Astrocyte (in vitro differentiated cells and primary cell): ENCODE data around the gene ICE1. TPM values are rescaled to one million over a fixed set of nuclear protein-coding genes. Genes with fewer than 3 reads are reported as not detected.

Source experiments
- DNase-seq: peaks from one replicate; pipeline ENCODE4 v3.0.0-alpha.2; 2010; ENCODE audit warnings: low read depth
- FAIRE-seq: peaks from 2 replicates; lab custom pipeline; 2011; peaks lifted over from hg19 to GRCh38; lab: Jason Lieb, UNC
- H2AFZ ChIP-seq: 2 replicates; pipeline ENCODE4 v1.6.0; 2012; ENCODE audit warnings: low read depth, low read length, inconsistent platforms
- H3K27ac ChIP-seq: 2 replicates; pipeline ENCODE4 v1.5.1; 2011; ENCODE audit warnings: low read depth, low read length, inconsistent platforms
- H3K27me3 ChIP-seq: 2 replicates; pipeline ENCODE4 v1.6.0; 2011; ENCODE audit warnings: low read length, inconsistent platforms; ENCODE audit not compliant: insufficient read depth
- H3K36me3 ChIP-seq: 2 replicates; pipeline ENCODE4 v1.5.1; 2011; ENCODE audit warnings: low read length, inconsistent platforms; ENCODE audit not compliant: insufficient read depth
- H3K4me1 ChIP-seq: 2 replicates; pipeline ENCODE4 v1.5.1; 2011; ENCODE audit warnings: low read length, inconsistent platforms; ENCODE audit not compliant: insufficient read depth
- H3K4me2 ChIP-seq: 2 replicates; pipeline ENCODE4 v1.6.0; 2012; ENCODE audit warnings: low read length, inconsistent platforms
- H3K4me3 ChIP-seq: 2 replicates; pipeline ENCODE4 v1.5.1; 2011; ENCODE audit warnings: low read depth, mild to moderate bottlenecking, low read length, inconsistent platforms; ENCODE audit not compliant: insufficient read depth
- H3K79me2 ChIP-seq: 2 replicates; pipeline ENCODE4 v1.6.0; 2012; ENCODE audit warnings: mild to moderate bottlenecking, low read length, inconsistent platforms; ENCODE audit not compliant: insufficient read depth
- H3K9ac ChIP-seq: 2 replicates; pipeline ENCODE4 v1.6.0; 2012; ENCODE audit warnings: mild to moderate bottlenecking, low read length, inconsistent platforms
- H3K9me3 ChIP-seq: 2 replicates; pipeline ENCODE4 v1.5.1; 2012; ENCODE audit warnings: low read depth, mild to moderate bottlenecking, low read length, inconsistent platforms; ENCODE audit not compliant: insufficient read depth
- H4K20me1 ChIP-seq: 2 replicates; pipeline ENCODE4 v1.6.0; 2012; ENCODE audit warnings: low read length, inconsistent platforms; ENCODE audit not compliant: insufficient read depth
- H3K27ac Mint-ChIP-seq: one replicate; pipeline ENCODE4 v1.8.0; 2021; ENCODE audit warnings: mild to moderate bottlenecking, mixed read lengths; ENCODE audit not compliant: unreplicated experiment
- H3K27me3 Mint-ChIP-seq: one replicate; pipeline ENCODE4 v1.8.0; 2021; ENCODE audit warnings: low read depth, mixed read lengths; ENCODE audit not compliant: unreplicated experiment
- H3K36me3 Mint-ChIP-seq: one replicate; pipeline ENCODE4 v1.8.0; 2021; ENCODE audit warnings: low read depth, mixed read lengths; ENCODE audit not compliant: unreplicated experiment
- H3K4me1 Mint-ChIP-seq: one replicate; pipeline ENCODE4 v1.8.0; 2021; ENCODE audit warnings: low read depth, mixed read lengths; ENCODE audit not compliant: unreplicated experiment
- H3K4me3 Mint-ChIP-seq: one replicate; pipeline ENCODE4 v1.8.0; 2021; ENCODE audit warnings: mild to moderate bottlenecking, moderate library complexity, mixed read lengths; ENCODE audit not compliant: unreplicated experiment
- H3K9me3 Mint-ChIP-seq: one replicate; pipeline ENCODE4 v1.8.0; 2021; ENCODE audit warnings: mild to moderate bottlenecking, mixed read lengths; ENCODE audit not compliant: unreplicated experiment
- EZH2 ChIP-seq: IDR thresholded peaks from 2 replicates; pipeline ENCODE4 v1.6.1; 2012; ENCODE audit warnings: mild to moderate bottlenecking, low read length, inconsistent platforms; ENCODE audit not compliant: insufficient read depth
- total RNA-seq: library from RNA; stranded (reverse); gene quantifications from 2 replicates; pipeline ENCODE4 v1.2.1, GENCODE V29; 2021
- TF ChIP-seq, protein P1 (sequence below): IDR thresholded peaks from 2 replicates; pipeline ENCODE4 v1.5.1; 2011; ENCODE audit warnings: low read depth, mild to moderate bottlenecking, inconsistent platforms, low read length, moderate library complexity; ENCODE audit not compliant: insufficient read depth

ICE1 gene
- total RNA-seq, 1 donor from 2014 or later: 40.3 TPM

DNA sequence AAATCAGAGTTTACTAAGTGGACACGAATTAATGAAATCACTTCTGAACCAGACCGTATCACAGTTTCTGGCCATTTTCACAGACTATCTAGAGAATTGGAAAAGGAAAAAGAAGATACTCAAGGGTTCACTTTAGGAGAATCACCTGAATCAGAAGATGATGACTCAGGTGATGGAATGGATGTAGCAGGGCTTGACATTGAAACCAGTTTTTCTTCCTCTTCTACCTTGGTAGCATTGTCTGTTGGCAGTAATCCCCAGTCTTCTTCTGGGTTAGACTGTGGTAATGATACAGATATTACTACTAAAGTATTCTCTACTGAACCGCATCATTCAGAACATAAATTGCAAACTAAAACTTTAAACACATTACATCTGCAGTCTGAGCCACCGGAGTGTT is 38.5 kb downstream of the ICE1 start:
- peaks cover 5% of the 10 kb centered on the region for H3K9me3 Mint-ChIP-seq
- Histone ChIP-seq H3K36me3 (peaks cover 68% of the 10 kb centered on the region), H3K4me1 (no peaks in the 10 kb centered on the region), H2AFZ (no peak overlapping the region), H4K20me1 (peaks cover 22% of the 10 kb centered on the region), H3K27me3 (no peaks in the 10 kb centered on the region), H3K9me3 (no peaks in the 10 kb centered on the region), H3K79me2 (peaks cover 17% of the 10 kb centered on the region), H3K4me3 (no peak overlapping the region), H3K27ac (no peak overlapping the region), H3K9ac (no peak overlapping the region), H3K4me2 (no peak overlapping the region)
- no peak for DNase-seq
- peaks cover 40% of the 10 kb centered on the region for H3K36me3 Mint-ChIP-seq
- peaks cover 16% of the 10 kb centered on the region for H3K4me1 Mint-ChIP-seq
- no peak overlapping the region for H3K27ac Mint-ChIP-seq
- no peak for FAIRE-seq
- H3K4me3 Mint-ChIP-seq: no peak overlapping the region
- no peak for TF ChIP-seq EZH2
- TF ChIP-seq, protein P1, sequence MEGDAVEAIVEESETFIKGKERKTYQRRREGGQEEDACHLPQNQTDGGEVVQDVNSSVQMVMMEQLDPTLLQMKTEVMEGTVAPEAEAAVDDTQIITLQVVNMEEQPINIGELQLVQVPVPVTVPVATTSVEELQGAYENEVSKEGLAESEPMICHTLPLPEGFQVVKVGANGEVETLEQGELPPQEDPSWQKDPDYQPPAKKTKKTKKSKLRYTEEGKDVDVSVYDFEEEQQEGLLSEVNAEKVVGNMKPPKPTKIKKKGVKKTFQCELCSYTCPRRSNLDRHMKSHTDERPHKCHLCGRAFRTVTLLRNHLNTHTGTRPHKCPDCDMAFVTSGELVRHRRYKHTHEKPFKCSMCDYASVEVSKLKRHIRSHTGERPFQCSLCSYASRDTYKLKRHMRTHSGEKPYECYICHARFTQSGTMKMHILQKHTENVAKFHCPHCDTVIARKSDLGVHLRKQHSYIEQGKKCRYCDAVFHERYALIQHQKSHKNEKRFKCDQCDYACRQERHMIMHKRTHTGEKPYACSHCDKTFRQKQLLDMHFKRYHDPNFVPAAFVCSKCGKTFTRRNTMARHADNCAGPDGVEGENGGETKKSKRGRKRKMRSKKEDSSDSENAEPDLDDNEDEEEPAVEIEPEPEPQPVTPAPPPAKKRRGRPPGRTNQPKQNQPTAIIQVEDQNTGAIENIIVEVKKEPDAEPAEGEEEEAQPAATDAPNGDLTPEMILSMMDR: no peak
- no peaks in the 10 kb centered on the region for H3K27me3 Mint-ChIP-seq

DNA sequence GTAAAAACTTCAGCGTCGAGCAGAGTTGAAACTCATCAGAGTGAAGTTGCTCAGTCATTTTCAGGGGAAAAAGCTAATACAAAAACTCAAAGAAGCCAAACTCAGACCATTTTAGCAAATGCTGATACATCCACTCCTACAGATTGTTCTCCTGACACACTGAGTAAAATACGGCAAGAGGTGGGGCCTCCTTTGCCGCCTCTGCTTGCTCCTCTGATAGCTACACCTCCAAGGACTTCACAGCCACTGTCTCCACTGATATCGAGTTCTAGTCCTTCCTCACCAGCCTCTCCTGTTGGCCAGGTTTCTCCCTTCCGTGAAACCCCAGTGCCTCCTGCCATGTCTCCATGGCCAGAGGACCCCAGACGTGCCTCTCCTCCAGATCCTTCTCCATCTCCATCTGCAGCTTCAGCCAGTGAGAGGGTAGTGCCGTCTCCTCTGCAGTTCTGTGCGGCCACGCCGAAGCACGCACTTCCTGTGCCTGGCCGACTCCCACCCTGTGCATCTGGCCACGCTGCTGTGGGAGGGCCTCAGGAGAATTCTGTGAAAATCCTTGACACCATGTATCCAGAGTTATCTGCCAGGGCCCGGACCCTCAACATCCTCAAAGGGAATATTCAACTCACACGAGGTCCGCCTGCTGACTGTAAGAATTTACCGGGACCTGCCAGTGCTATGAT is 41.7 kb downstream of the ICE1 start:
- peaks cover 31% of the 10 kb centered on the region for H3K36me3 Mint-ChIP-seq
- no peaks in the 10 kb centered on the region for H3K27me3 ChIP-seq
- no peak overlapping the region for H3K4me3 Mint-ChIP-seq
- H3K9me3 ChIP-seq: no peaks in the 10 kb centered on the region
- peaks cover 8% of the 10 kb centered on the region for H3K4me1 Mint-ChIP-seq
- no peak overlapping the region for H3K27ac ChIP-seq
- peaks cover 6% of the 10 kb centered on the region for H3K4me1 ChIP-seq
- H3K4me3 ChIP-seq: no peak overlapping the region
- peaks cover 52% of the 10 kb centered on the region for H3K36me3 ChIP-seq
- DNase-seq (no peak), FAIRE-seq (no peak)
- TF ChIP-seq EZH2: no peak
- TF ChIP-seq, protein P1: no peak
- no peaks in the 10 kb centered on the region for H3K27me3 Mint-ChIP-seq
- peaks cover 21% of the 10 kb centered on the region for H4K20me1 ChIP-seq
- H2AFZ ChIP-seq: no peak overlapping the region
- H3K79me2 ChIP-seq: peaks cover 9% of the 10 kb centered on the region
- no peak overlapping the region for H3K4me2 ChIP-seq
- H3K27ac Mint-ChIP-seq: no peak overlapping the region
- peaks cover 2% of the 10 kb centered on the region for H3K9me3 Mint-ChIP-seq
- no peak overlapping the region for H3K9ac ChIP-seq

DNA sequence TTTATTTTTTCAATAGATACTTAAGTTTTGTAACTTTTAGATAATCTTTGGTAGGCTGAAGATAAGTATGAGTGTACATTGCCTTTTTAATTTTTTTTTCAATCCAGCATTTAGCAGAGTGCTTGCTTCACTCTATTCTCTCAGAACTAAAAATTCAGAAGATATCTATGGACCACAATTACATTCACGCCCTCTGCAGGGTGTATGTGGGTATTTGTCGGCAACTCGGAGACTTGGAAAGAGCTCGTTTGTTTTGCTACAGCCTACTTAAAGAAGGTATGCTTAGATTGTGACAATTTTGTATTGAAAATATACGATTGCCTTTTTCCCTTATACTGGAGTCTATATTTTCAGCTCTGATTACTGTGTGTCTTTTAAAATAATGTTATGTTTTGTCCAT is 43.8 kb downstream of the ICE1 start:
- peaks cover 2% of the 10 kb centered on the region for H3K79me2 ChIP-seq
- H3K9ac ChIP-seq: no peak overlapping the region
- H3K4me1 ChIP-seq: peaks cover 6% of the 10 kb centered on the region
- Mint-ChIP-seq H3K4me1 (no peaks in the 10 kb centered on the region), H3K4me3 (no peak overlapping the region), H3K36me3 (peaks cover 17% of the 10 kb centered on the region), H3K9me3 (no peaks in the 10 kb centered on the region), H3K27ac (no peak overlapping the region), H3K27me3 (no peaks in the 10 kb centered on the region)
- H2AFZ ChIP-seq: no peak overlapping the region
- DNase-seq (no peak), FAIRE-seq (no peak)
- H3K4me3 ChIP-seq: no peak overlapping the region
- no peaks in the 10 kb centered on the region for H3K9me3 ChIP-seq
- H3K36me3 ChIP-seq: peaks cover 49% of the 10 kb centered on the region
- H3K4me2 ChIP-seq: no peak overlapping the region
- H3K27ac ChIP-seq: no peak overlapping the region
- peaks cover 12% of the 10 kb centered on the region for H4K20me1 ChIP-seq
- TF ChIP-seq, protein P1: no peak
- TF ChIP-seq EZH2: no peak
- H3K27me3 ChIP-seq: no peaks in the 10 kb centered on the region
